ENCODE results near the gene GORASP1. TPM values are rescaled to one million over a fixed set of nuclear protein-coding genes. Genes with fewer than 3 reads are reported as not detected.
"Not testable (repeated sequence)": the region's sequence is repeated elsewhere in the genome, so short reads cannot be mapped to it uniquely, and the experiment has no call there.

The GORASP1 gene
- total and polyA plus RNA-seq, 11 donors: 19.9 to 52.5 (median 42.3) TPM

DNA sequence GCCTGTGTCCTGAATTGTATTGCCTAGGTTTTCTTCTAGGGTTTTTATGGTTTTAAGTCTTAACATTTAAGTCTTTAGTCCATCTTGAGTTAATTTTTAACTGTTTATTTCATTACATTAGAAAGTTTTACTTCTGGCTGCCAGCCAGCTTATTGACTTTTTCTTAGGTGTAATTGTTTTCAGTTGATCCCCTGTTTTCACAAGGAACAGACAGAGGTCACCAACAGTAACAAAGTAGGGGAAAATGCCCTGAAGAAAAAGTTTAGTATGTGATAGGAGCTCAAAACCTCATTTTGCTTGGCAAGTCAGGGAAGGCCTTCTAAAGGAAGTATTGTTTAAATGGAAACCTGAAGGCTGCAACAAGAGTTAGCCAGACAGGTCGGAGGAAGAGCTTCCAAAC, 45.2 kb downstream of the GORASP1 start:
- no peak for DNase-seq

DNA sequence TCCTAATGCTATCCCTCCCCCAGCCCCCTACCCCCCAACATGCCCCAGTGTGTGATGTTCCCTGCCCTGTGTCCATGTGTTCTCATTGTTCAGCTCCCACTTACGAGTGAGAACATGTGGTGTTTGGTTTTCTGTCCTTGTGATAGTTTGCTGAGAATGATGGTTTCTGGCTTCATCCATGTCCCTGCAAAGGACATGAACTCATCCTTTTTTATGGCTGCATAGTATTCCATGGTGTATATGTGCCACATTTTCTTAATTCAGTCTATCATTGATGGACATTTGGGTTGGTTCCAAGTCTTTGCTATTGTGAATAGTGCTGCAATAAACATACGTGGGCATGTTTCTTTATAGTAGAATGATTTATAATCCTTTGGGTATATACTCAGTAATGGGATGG, 46.2 kb downstream of the GORASP1 start:
- H3K27ac ChIP-seq; intact Hi-C loops (cut with DNase I); ATAC-seq: not testable (repeated sequence)

More for the DNA sequence above, 45.2 kb downstream of the GORASP1 start:
- intact Hi-C loops (cut with DNase I): no loop called here
- H3K36me3 ChIP-seq: peaks cover 0 to 30% (median 23%) of the 10 kb centered on the region in 9 donors
- no peak overlapping the region for H3K4me3 ChIP-seq
- no peak for ATAC-seq
- peaks cover 0 to 9% (median 0%) of the 10 kb centered on the region in 12 donors for H3K4me1 ChIP-seq
- WGBS, 4 donors: 80 to 91% (median 85%) methylated on average over 1 of the region's 1 CpG
- TF ChIP-seq, protein P1, sequence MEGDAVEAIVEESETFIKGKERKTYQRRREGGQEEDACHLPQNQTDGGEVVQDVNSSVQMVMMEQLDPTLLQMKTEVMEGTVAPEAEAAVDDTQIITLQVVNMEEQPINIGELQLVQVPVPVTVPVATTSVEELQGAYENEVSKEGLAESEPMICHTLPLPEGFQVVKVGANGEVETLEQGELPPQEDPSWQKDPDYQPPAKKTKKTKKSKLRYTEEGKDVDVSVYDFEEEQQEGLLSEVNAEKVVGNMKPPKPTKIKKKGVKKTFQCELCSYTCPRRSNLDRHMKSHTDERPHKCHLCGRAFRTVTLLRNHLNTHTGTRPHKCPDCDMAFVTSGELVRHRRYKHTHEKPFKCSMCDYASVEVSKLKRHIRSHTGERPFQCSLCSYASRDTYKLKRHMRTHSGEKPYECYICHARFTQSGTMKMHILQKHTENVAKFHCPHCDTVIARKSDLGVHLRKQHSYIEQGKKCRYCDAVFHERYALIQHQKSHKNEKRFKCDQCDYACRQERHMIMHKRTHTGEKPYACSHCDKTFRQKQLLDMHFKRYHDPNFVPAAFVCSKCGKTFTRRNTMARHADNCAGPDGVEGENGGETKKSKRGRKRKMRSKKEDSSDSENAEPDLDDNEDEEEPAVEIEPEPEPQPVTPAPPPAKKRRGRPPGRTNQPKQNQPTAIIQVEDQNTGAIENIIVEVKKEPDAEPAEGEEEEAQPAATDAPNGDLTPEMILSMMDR (IDR thresholded peaks at IDR 0.05): no peak
- TF ChIP-seq POLR2A (IDR thresholded peaks at IDR 0.05): no peak
- no peaks in the 10 kb centered on the region for H3K27me3 ChIP-seq
- no peaks in the 10 kb centered on the region for H3K9me3 ChIP-seq
- no peak overlapping the region for H3K27ac ChIP-seq

DNA sequence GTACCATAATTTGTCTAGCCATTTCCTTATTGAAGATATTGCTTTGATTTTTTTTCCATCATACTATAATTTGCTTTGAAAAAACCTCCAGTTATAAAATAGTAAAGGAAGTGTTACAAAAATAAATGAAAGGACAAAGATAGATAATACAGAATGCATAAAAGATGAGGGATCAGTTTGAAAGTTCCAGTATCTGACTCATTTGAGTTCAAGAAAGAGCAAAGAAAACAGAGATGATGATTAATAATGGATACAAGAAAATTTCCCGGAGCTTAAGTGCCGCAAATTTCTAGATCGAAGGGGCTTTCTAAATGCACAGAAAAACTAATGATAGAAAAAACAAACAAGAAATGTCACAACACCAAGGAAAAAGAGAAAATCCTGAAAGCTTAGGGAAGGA, 51.3 kb downstream of the GORASP1 start:
- Histone ChIP-seq H3K27ac (no peak overlapping the region), H3K36me3 (no peaks in the 10 kb centered on the region), H3K27me3 (no peaks in the 10 kb centered on the region), H3K9me3 (no peaks in the 10 kb centered on the region), H3K4me1 (peaks cover 4 to 34% (median 24%) of the 10 kb centered on the region in 12 donors), H3K4me3 (no peak overlapping the region)
- 91 to 94% (median 93%) methylated on average over 3 of the region's 3 CpGs for WGBS, 4 donors
- TF ChIP-seq POLR2A (IDR thresholded peaks at IDR 0.05): no peak
- TF ChIP-seq, protein P1 (IDR thresholded peaks at IDR 0.05): no peak
- DNase-seq (no peak), ATAC-seq (no peak)
- intact Hi-C loops (cut with DNase I): no loop called here

More for the DNA sequence above, 46.2 kb downstream of the GORASP1 start:
- 89 to 96% (median 91%) methylated on average over 2 of the region's 2 CpGs for WGBS, 4 donors
- DNase-seq, H3K27me3 ChIP-seq, H3K4me1 ChIP-seq, H3K4me3 ChIP-seq, H3K9me3 ChIP-seq: not testable (repeated sequence)
- peaks cover 0 to 21% (median 13%) of the 10 kb centered on the region in 9 donors for H3K36me3 ChIP-seq

DNA sequence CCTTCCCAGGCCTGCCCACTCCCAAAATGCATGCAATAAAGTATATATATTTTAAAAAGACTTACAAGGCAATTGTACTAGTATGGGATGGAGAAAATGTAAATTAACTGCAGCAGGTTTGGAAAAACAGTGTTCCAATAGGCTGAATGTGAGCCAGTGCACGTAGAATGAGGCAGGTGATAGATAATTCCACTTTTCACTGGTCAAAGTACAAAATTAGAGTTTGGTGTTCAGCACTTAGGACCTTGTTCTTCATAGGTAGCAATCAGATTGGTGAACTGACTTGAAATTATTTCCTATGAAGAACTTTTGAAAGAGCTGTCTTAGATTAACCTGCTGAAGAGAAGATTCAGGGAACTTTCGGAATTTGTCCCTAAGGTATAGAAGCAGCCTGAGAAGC, 53.7 kb downstream of the GORASP1 start:
- no peak for DNase-seq
- no peak for ATAC-seq
- Histone ChIP-seq H3K36me3 (no peaks in the 10 kb centered on the region), H3K27ac (no peak overlapping the region), H3K9me3 (no peaks in the 10 kb centered on the region), H3K4me3 (peak overlapping the region in 2 of 12 donors; percentile 93 to 97), H3K4me1 (peaks cover 4 to 48% (median 23%) of the 10 kb centered on the region in 12 donors), H3K27me3 (no peaks in the 10 kb centered on the region)
- 74 to 90% (median 82%) methylated on average over 2 of the region's 2 CpGs for WGBS, 4 donors
- no peak for TF ChIP-seq POLR2A (IDR thresholded peaks at IDR 0.05)
- TF ChIP-seq, protein P1 (IDR thresholded peaks at IDR 0.05): no peak
- intact Hi-C loops (cut with DNase I): loop anchor here in 1 of 10 donors (5.0 kb wide), 1 partner anchor 54 kb away; the partner anchor contains the start of genes GORASP1 and TTC21A

DNA sequence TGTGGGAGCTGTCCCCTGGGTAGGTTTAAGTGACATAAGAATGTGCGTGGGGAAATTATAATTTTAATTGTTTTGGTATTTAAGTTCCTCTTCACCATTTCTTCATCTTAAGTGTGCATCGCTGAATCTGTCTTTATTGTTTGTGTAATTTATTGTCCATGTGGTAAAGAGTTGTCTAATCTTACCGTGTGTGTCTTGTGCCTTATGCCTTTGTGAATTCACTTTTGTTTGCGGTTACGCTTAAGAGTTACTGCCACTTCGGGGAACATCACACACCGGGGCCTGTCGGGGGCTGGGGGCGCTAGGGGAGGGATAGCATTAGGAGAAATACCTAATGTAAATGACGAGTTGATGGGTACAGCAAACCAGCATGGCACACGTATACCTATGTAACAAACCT, 54.8 kb downstream of the GORASP1 start:
- Histone ChIP-seq H3K4me3 (peak overlapping the region; percentile 72 to 99 (median 96)), H3K36me3 (no peaks in the 10 kb centered on the region), H3K27me3 (no peaks in the 10 kb centered on the region), H3K9me3 (no peaks in the 10 kb centered on the region), H3K4me1 (peaks cover 4 to 48% (median 23%) of the 10 kb centered on the region in 12 donors), H3K27ac (peak overlapping the region in 10 of 12 donors; percentile 84 to 93 (median 90))
- WGBS, 4 donors: 2 to 3% (median 2%) methylated on average over 11 of the region's 11 CpGs
- ATAC-seq (no peak), DNase-seq (no peak)
- TF ChIP-seq, protein P1 (IDR thresholded peaks at IDR 0.05): no peak
- TF ChIP-seq POLR2A (IDR thresholded peaks at IDR 0.05): no peak
- intact Hi-C loops (cut with DNase I): loop anchor here in 1 of 10 donors (5.0 kb wide), 1 partner anchor 55 kb away; the partner anchor contains the start of genes GORASP1 and TTC21A
